Measurements from ENCODE around the gene CACYBP. TPM values are rescaled to one million over a fixed set of nuclear protein-coding genes. Genes with fewer than 3 reads are reported as not detected.
"Not testable (repeated sequence)": the region's sequence is repeated elsewhere in the genome, so short reads cannot be mapped to it uniquely, and the experiment has no call there.

The CACYBP gene
- total RNA-seq, 3 donors from 2014 or later = 68.2 to 129 (median 72.8) TPM

DNA sequence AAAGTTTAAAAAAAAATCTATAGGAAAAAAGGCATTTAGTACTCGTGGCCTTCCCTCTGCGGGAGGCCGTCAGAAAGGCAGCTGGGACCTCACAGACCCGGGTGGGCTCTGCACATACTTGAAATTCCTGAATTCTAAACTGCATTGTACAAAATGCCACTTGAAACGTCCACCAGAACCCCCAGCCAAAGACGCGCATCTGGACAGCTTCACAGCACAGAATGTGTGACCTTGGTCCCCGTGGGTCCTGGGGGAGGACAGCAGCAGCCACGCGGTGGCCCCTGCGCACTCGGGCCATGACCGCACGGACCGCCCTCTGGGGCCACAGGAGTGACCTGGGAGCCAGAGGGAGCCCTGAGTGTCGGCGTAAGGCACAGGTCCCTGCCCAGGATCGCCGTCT, 44.1 kb downstream of the CACYBP start:
- H3K9me3 ChIP-seq = no peaks in the 10 kb centered on the region
- H3K4me3 ChIP-seq = no peak overlapping the region
- no peaks in the 10 kb centered on the region for H3K36me3 ChIP-seq
- no peaks in the 10 kb centered on the region for H3K4me1 ChIP-seq
- intact Hi-C loops (cut with DNase I; ENCODE audit: low total_unique reads) = no loop called here
- H3K27ac ChIP-seq = no peak overlapping the region
- TF ChIP-seq POLR2AphosphoS5 (IDR thresholded peaks at IDR 0.05) (no peak), POLR2A (IDR thresholded peaks at IDR 0.05) (no peak), CTCF (IDR thresholded peaks at IDR 0.05) (no peak)
- H3K27me3 ChIP-seq = no peaks in the 10 kb centered on the region
- no peak for DNase-seq (ENCODE audit: low spot score in 2 of 2)

DNA sequence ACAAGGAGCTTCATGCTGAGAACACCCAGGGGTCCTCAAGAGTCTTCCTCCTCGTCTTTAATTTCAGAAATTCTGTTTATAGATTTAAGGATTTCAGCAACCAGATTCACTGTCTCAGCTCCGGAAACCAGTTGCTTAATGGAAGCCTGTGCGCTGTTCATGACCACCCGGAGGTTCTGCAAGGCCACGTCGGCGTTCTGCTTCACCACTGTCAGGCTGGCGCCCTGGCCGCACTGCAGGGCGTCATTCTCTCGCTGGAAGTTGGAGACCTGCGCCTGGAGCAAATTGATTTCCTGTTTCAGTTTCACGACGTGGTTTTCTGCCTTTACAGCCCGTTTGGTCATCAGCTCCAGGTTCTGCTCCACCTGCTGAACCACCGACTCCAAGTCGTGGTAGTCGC, 44.8 kb downstream of the CACYBP start:
- H3K36me3 ChIP-seq; H3K27me3 ChIP-seq; H3K9me3 ChIP-seq; H3K27ac ChIP-seq; H3K4me3 ChIP-seq; H3K4me1 ChIP-seq; intact Hi-C loops (cut with DNase I; ENCODE audit: low total_unique reads); DNase-seq (ENCODE audit: low spot score in 2 of 2): not testable (repeated sequence)

DNA sequence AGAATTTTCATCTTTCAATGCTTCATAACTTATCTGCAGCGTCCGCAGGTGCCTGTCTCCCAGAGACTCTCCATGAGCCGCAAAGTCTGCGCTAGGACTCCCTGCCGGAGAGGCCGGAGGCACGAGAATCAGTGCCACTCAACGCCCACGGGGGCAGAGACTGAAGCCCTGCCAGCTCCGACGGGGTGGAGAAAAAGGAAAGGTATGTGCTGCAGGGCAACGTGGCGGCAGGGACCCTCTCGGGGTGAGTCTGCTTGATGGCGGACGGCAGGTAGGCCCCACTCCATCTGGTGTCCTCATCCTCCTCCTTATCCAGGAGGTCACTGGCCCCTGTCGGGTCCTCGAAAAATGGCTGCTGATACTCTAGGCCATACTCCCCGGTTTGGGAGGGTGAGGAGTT, 45.4 kb downstream of the CACYBP start:
- Histone ChIP-seq H3K9me3 (no peaks in the 10 kb centered on the region), H3K4me3 (no peak overlapping the region), H3K36me3 (no peaks in the 10 kb centered on the region), H3K27me3 (no peaks in the 10 kb centered on the region), H3K4me1 (no peaks in the 10 kb centered on the region), H3K27ac (no peak overlapping the region)
- intact Hi-C loops (cut with DNase I; ENCODE audit: low total_unique reads) = no loop called here
- no peak for TF ChIP-seq POLR2AphosphoS5 (IDR thresholded peaks at IDR 0.05)
- no peak for TF ChIP-seq POLR2A (IDR thresholded peaks at IDR 0.05)
- no peak for DNase-seq (ENCODE audit: low spot score in 2 of 2)

DNA sequence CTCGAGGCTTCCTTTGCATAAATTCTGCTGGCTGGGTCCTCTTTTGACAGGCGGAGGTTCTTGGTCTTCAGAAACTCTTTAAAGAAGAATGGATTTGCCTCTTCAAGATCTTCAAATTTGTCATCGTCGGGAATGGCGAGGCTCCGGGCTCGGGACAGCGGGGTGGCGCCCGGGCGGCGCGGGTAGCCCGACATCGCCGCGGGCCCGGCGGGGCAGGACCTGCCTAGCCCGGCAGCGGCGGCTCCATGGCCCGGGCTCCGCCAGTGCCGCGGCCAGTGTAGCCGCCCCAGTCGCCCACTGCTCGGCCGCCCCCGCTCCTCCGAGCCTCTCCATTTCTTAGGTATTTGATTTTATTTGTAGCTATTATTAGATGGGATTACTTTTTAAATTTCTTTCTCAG, 45.8 kb downstream of the CACYBP start:
- no peak overlapping the region for H3K4me3 ChIP-seq
- no peaks in the 10 kb centered on the region for H3K9me3 ChIP-seq
- intact Hi-C loops (cut with DNase I; ENCODE audit: low total_unique reads) = no loop called here
- TF ChIP-seq POLR2A (IDR thresholded peaks at IDR 0.05) = no peak
- no peak for TF ChIP-seq CTCF (IDR thresholded peaks at IDR 0.05)
- no peak for TF ChIP-seq POLR2AphosphoS5 (IDR thresholded peaks at IDR 0.05)
- DNase-seq (ENCODE audit: low spot score in 2 of 2) = no peak
- H3K27ac ChIP-seq = no peak overlapping the region
- no peaks in the 10 kb centered on the region for H3K36me3 ChIP-seq
- no peaks in the 10 kb centered on the region for H3K27me3 ChIP-seq
- H3K4me1 ChIP-seq = no peaks in the 10 kb centered on the region

GRCh38 chr1:175050992-175051391, 51.2 kb downstream of the CACYBP start:
- H3K4me1 ChIP-seq = no peaks in the 10 kb centered on the region
- TF ChIP-seq POLR2A (IDR thresholded peaks at IDR 0.05) = no peak
- TF ChIP-seq POLR2AphosphoS5 (IDR thresholded peaks at IDR 0.05) = no peak
- TF ChIP-seq CTCF (IDR thresholded peaks at IDR 0.05) = no peak
- H3K36me3 ChIP-seq = no peaks in the 10 kb centered on the region
- intact Hi-C loops (cut with DNase I; ENCODE audit: low total_unique reads) = no loop called here
- no peak overlapping the region for H3K4me3 ChIP-seq
- no peaks in the 10 kb centered on the region for H3K27me3 ChIP-seq
- DNase-seq (ENCODE audit: low spot score in 2 of 2) = no peak
- H3K9me3 ChIP-seq = no peaks in the 10 kb centered on the region
- no peak overlapping the region for H3K27ac ChIP-seq

DNA sequence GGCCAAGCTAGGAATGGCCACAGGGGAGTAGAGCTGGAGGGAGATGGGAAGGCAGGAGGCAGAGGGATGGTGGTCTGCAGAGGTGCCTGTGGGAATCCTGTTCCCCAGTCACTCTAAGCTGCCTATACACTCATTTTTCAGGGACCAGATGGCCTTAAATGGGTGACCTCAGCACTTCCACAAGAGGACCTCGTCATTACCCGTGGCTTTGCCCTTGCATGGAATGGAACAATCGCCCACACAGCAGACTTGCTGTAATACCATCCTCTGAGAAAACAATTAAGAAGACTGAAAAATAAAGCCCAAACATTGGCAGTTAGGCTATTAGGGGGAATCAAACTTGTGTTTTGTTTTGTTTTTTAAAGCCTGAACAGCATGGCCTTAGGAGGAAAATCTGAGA, 55.0 kb downstream of the CACYBP start:
- no peak for DNase-seq (ENCODE audit: low spot score in 2 of 2)
- H3K9me3 ChIP-seq = no peaks in the 10 kb centered on the region
- no peaks in the 10 kb centered on the region for H3K36me3 ChIP-seq
- no peak overlapping the region for H3K4me3 ChIP-seq
- intact Hi-C loops (cut with DNase I; ENCODE audit: low total_unique reads) = no loop called here
- H3K27me3 ChIP-seq = no peaks in the 10 kb centered on the region
- H3K4me1 ChIP-seq = no peaks in the 10 kb centered on the region
- no peak for TF ChIP-seq POLR2AphosphoS5 (IDR thresholded peaks at IDR 0.05)
- TF ChIP-seq POLR2A (IDR thresholded peaks at IDR 0.05) = no peak
- no peak for TF ChIP-seq CTCF (IDR thresholded peaks at IDR 0.05)
- H3K27ac ChIP-seq = no peak overlapping the region

Other genes with a start within 250 kb of the CACYBP start
- gene MRPS14, start 23.5 kb downstream of the CACYBP start, total RNA-seq = 10 to 100 TPM; 22.9 to 38.5 (median 28.5) TPM
- 1 to 10 TPM; 1.3 to 2.6 (median 1.9) TPM for gene TNN, start 67.9 kb downstream of the CACYBP start, total RNA-seq
- 100 to 1,000 TPM in 1 of 3 donors, 10 to 100 TPM in 2; 43.6 to 160 (median 56.9) TPM for gene KIAA0040, start 192.8 kb downstream of the CACYBP start, total RNA-seq